Measurements from ENCODE around the gene STK32B.

- TF ChIP-seq, protein P1, sequence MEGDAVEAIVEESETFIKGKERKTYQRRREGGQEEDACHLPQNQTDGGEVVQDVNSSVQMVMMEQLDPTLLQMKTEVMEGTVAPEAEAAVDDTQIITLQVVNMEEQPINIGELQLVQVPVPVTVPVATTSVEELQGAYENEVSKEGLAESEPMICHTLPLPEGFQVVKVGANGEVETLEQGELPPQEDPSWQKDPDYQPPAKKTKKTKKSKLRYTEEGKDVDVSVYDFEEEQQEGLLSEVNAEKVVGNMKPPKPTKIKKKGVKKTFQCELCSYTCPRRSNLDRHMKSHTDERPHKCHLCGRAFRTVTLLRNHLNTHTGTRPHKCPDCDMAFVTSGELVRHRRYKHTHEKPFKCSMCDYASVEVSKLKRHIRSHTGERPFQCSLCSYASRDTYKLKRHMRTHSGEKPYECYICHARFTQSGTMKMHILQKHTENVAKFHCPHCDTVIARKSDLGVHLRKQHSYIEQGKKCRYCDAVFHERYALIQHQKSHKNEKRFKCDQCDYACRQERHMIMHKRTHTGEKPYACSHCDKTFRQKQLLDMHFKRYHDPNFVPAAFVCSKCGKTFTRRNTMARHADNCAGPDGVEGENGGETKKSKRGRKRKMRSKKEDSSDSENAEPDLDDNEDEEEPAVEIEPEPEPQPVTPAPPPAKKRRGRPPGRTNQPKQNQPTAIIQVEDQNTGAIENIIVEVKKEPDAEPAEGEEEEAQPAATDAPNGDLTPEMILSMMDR (IDR thresholded peaks at IDR 0.05): no peak
- TF ChIP-seq POLR2A (IDR thresholded peaks at IDR 0.05) (no peak), POLR2AphosphoS5 (IDR thresholded peaks at IDR 0.05) (no peak)
Observed at GRCh38 chr4:5141802-5142201, 90.5 kb downstream of the STK32B start.

Data from stomach (tissue), 4 donors.